Natural killer cell (primary cell): ENCODE results near the gene TRAF3. TPM values are rescaled to one million over a fixed set of nuclear protein-coding genes. Genes with fewer than 3 reads are reported as not detected.

ENCODE experiments used
- ATAC-seq, 3 donors: fragments of 150-1000 bp in 2 of 3; fragments of 200-7000 bp in 1 of 3; cut with Tn5 transposase; 1 replicate in 1 of 3; 2 replicates in 2 of 3; pipeline ENCODE4 v1.10.0; 2021; ENCODE audit warnings: mild to moderate bottlenecking in 2 of 3, moderate library complexity in 2 of 3
- DNase-seq, 2 donors: peaks; one replicate each; pipeline versions ENCODE4 v3.0.0 to v3.0.0-alpha.2; 2013 to 2021; ENCODE audit warnings: mixed read lengths in 1 of 2
- H3K27ac ChIP-seq: one replicate; pipeline ENCODE4 v1.5.1; 2013; ENCODE audit warnings: mild to moderate bottlenecking, low read length
- H3K27me3 ChIP-seq: one replicate; pipeline ENCODE4 v1.6.1; 2013; ENCODE audit warnings: low read length; ENCODE audit not compliant: control insufficient read depth, insufficient read depth
- H3K36me3 ChIP-seq: one replicate; pipeline ENCODE4 v1.6.1; 2013; ENCODE audit warnings: low read length; ENCODE audit not compliant: control insufficient read depth, insufficient read depth
- H3K4me1 ChIP-seq: one replicate; pipeline ENCODE4 v1.6.1; 2013; ENCODE audit warnings: low read length; ENCODE audit not compliant: control insufficient read depth, insufficient read depth
- H3K4me3 ChIP-seq: one replicate; pipeline ENCODE4 v1.5.1; 2013; ENCODE audit warnings: low read length
- H3K9me3 ChIP-seq: one replicate; pipeline ENCODE4 v1.6.1; 2013; ENCODE audit warnings: low read length; ENCODE audit not compliant: control insufficient read depth, insufficient read depth
- H3K27ac Mint-ChIP-seq, 2 donors: one replicate each; pipeline ENCODE4 v1.8.0; 2022; ENCODE audit warnings: mild to moderate bottlenecking in 2 of 2, mixed read lengths in 2 of 2, moderate library complexity in 1 of 2
- H3K27me3 Mint-ChIP-seq, 2 donors: one replicate each; pipeline ENCODE4 v1.8.0; 2022; ENCODE audit warnings: low read depth in 2 of 2, mixed read lengths in 2 of 2
- H3K36me3 Mint-ChIP-seq: one replicate; pipeline ENCODE4 v1.8.0; 2022; ENCODE audit warnings: mixed read lengths
- H3K4me1 Mint-ChIP-seq, 2 donors: one replicate each; pipeline ENCODE4 v1.8.0; 2022; ENCODE audit warnings: mixed read lengths in 2 of 2
- H3K4me3 Mint-ChIP-seq: one replicate; pipeline ENCODE4 v1.8.0; 2022; ENCODE audit warnings: mild to moderate bottlenecking, moderate library complexity, mixed read lengths
- H3K9me3 Mint-ChIP-seq, 2 donors: one replicate each; pipeline ENCODE4 v1.8.0; 2022; ENCODE audit warnings: mixed read lengths in 2 of 2
- WGBS: methylation state at CpG from one replicate; pipeline ENCODE4 v1.1.7; 2013; ENCODE audit warnings: missing lambda C conversion rate; ENCODE audit not compliant: insufficient coverage; 5-methylcytosine and 5-hydroxymethylcytosine counted together
- intact Hi-C: fragments of 100-400 bp; cut with micrococcal nuclease; formaldehyde crosslinking; loops from one replicate; pipeline ENCODE4 v1.14.2; 2022
- total RNA-seq, 4 donors: library from RNA; stranded (reverse); fragments of 120-200 nt in 1 of 4; gene quantifications; one replicate each; pipeline versions ENCODE4 v1.2.3 to v1.2.4, GENCODE V29; 2013 to 2022
- TF ChIP-seq, protein P1 (sequence below): fragments of 200-600 bp; IDR thresholded peaks from one replicate; pipeline ENCODE4 v1.8.0; 2022; ENCODE audit warnings: antibody characterized with exemption

The TRAF3 gene
- total RNA-seq, 3 donors from 2014 or later (not counting 1 experiment from before 2014, with no cell fraction given) = 21.0 to 31.6 (median 23.5) TPM

- intact Hi-C loops = no loop called here
- Histone ChIP-seq H3K4me1 (peaks cover 14% of the 10 kb centered on the region), H3K27me3 (no peaks in the 10 kb centered on the region), H3K27ac (no peak overlapping the region), H3K9me3 (no peaks in the 10 kb centered on the region), H3K36me3 (peaks cover 23% of the 10 kb centered on the region), H3K4me3 (no peak overlapping the region)
- Mint-ChIP-seq H3K36me3 (peaks cover 7% of the 10 kb centered on the region), H3K4me1 (peaks cover 16 to 17% of the 10 kb centered on the region in 2 donors), H3K9me3 (no peaks in the 10 kb centered on the region), H3K27me3 (no peaks in the 10 kb centered on the region), H3K4me3 (no peak overlapping the region), H3K27ac (no peak overlapping the region)
- no peak for DNase-seq
- TF ChIP-seq, protein P1, sequence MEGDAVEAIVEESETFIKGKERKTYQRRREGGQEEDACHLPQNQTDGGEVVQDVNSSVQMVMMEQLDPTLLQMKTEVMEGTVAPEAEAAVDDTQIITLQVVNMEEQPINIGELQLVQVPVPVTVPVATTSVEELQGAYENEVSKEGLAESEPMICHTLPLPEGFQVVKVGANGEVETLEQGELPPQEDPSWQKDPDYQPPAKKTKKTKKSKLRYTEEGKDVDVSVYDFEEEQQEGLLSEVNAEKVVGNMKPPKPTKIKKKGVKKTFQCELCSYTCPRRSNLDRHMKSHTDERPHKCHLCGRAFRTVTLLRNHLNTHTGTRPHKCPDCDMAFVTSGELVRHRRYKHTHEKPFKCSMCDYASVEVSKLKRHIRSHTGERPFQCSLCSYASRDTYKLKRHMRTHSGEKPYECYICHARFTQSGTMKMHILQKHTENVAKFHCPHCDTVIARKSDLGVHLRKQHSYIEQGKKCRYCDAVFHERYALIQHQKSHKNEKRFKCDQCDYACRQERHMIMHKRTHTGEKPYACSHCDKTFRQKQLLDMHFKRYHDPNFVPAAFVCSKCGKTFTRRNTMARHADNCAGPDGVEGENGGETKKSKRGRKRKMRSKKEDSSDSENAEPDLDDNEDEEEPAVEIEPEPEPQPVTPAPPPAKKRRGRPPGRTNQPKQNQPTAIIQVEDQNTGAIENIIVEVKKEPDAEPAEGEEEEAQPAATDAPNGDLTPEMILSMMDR = no peak
- ATAC-seq = no peak
- WGBS = 86% methylated on average over 33 of the region's 33 CpGs
Measured at GRCh38 chr14:102907303-102907844, 130.1 kb downstream of the TRAF3 start.

DNA sequence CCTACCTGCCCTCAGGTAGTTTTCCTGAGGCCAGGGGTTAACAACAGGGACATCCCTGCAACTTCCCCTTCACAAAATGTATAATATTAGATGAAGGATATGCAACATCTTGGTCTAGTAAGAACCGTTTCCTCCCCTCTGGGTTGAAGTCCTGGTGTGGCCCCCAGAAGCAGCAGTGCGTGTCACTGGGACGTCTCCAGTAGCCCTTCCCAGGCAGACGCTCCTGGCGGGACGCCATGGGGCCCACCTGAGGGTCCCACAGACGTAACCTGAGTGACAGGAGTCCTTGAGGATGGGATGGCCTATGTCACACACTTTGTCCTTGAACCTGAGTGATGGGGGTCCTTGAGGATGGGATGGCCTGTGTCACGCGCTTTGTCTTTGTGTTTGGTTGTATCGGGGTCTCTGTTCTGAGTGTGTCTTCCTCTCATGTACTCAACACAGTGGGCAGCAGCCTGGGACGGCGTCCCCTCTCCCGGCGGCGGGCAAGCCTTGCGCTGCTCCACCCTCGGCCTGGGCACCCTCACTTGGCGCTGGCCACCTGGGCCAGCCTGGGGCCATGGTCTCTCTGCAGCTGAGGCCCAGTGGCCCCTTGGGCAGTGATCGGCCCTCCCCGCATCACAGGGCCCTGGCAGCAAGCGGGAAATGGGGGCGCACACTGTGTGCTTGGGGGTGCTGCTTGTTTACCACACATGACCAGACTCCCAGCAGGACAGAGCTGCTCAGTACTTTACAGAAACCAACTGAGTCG is 130.9 kb downstream of the TRAF3 start:
- H3K4me3 Mint-ChIP-seq = no peak overlapping the region
- no peak for DNase-seq
- TF ChIP-seq, protein P1 = no peak
- peaks cover 3% of the 10 kb centered on the region for H3K36me3 Mint-ChIP-seq
- peaks cover 6% of the 10 kb centered on the region for H3K4me1 ChIP-seq
- no peaks in the 10 kb centered on the region for H3K27me3 ChIP-seq
- no peaks in the 10 kb centered on the region for H3K9me3 Mint-ChIP-seq
- WGBS = 96% methylated on average over 23 of the region's 23 CpGs
- no peaks in the 10 kb centered on the region for H3K9me3 ChIP-seq
- H3K27ac Mint-ChIP-seq = no peak overlapping the region
- peaks cover 9% of the 10 kb centered on the region in 2 donors for H3K4me1 Mint-ChIP-seq
- H3K4me3 ChIP-seq = no peak overlapping the region
- H3K27me3 Mint-ChIP-seq = no peaks in the 10 kb centered on the region
- intact Hi-C loops = no loop called here
- H3K27ac ChIP-seq = no peak overlapping the region
- no peak for ATAC-seq
- H3K36me3 ChIP-seq = peaks cover 22% of the 10 kb centered on the region

- no peak overlapping the region for H3K4me3 ChIP-seq
- H3K9me3 Mint-ChIP-seq = no peaks in the 10 kb centered on the region
- no peak overlapping the region for H3K27ac Mint-ChIP-seq
- H3K36me3 ChIP-seq = peaks cover 17% of the 10 kb centered on the region
- H3K36me3 Mint-ChIP-seq = no peaks in the 10 kb centered on the region
- H3K9me3 ChIP-seq = no peaks in the 10 kb centered on the region
- H3K4me3 Mint-ChIP-seq = no peak overlapping the region
- 96% methylated on average over 29 of the region's 29 CpGs for WGBS
- ATAC-seq (no peak), DNase-seq (no peak)
- H3K27me3 Mint-ChIP-seq = no peaks in the 10 kb centered on the region
- H3K4me1 ChIP-seq = peaks cover 6% of the 10 kb centered on the region
- TF ChIP-seq, protein P1 = no peak
- H3K27ac ChIP-seq = no peak overlapping the region
- peaks cover 1 to 2% of the 10 kb centered on the region in 2 donors for H3K4me1 Mint-ChIP-seq
- H3K27me3 ChIP-seq = no peaks in the 10 kb centered on the region
- intact Hi-C loops = no loop called here
Measured at GRCh38 chr14:102908766-102909455, 131.7 kb downstream of the TRAF3 start.
